HuH-7 (cell line): ENCODE data around the gene ARL6IP4.

Source experiments
- DNase-seq: peaks from one replicate; pipeline ENCODE4 v3.0.0; 2011; ENCODE audit warnings: low spot score

Gene ARL6IP4

GRCh38 chr12:122958198-122958888 lies 22.1 kb upstream of the ARL6IP4 start:
- no peak for DNase-seq

GRCh38 chr12:122959566-122960192 lies 20.8 kb upstream of the ARL6IP4 start:
- no peak for DNase-seq

- DNase-seq: no peak
Measured at GRCh38 chr12:122960193-122960569, 20.3 kb upstream of the ARL6IP4 start.

GRCh38 chr12:122961531-122962329 lies 18.8 kb upstream of the ARL6IP4 start:
- no peak for DNase-seq

GRCh38 chr12:122963941-122964265 lies 16.6 kb upstream of the ARL6IP4 start:
- DNase-seq: no peak

- DNase-seq: peak; percentile 75
Measured at GRCh38 chr12:122964439-122965257, 15.8 kb upstream of the ARL6IP4 start.

GRCh38 chr12:122965321-122965751 lies 15.1 kb upstream of the ARL6IP4 start:
- no peak for DNase-seq

GRCh38 chr12:122965851-122966742 lies 14.4 kb upstream of the ARL6IP4 start, which contains the start of gene ABCB9:
Gene ABCB9, minus strand, starts transcription at chr12:122966463. Its CDS starts 6,228 bp downstream, at chr12:122960235.
- peak; percentile 90 for DNase-seq

GRCh38 chr12:122966743-122967550 lies 13.5 kb upstream of the ARL6IP4 start:
- no peak for DNase-seq

- DNase-seq: no peak
Measured at GRCh38 chr12:122968104-122968503, 12.4 kb upstream of the ARL6IP4 start.

GRCh38 chr12:122969676-122970075 lies 10.8 kb upstream of the ARL6IP4 start:
- no peak for DNase-seq

- peak; percentile 85 for DNase-seq
Measured at GRCh38 chr12:122974274-122974891, 6.1 kb upstream of the ARL6IP4 start.

GRCh38 chr12:122974892-122975789 lies 5.3 kb upstream of the ARL6IP4 start, which contains the start of gene OGFOD2:
Gene OGFOD2, plus strand, starts transcription at chr12:122975244. Its CDS starts 8 bp downstream, at chr12:122975252.
- DNase-seq: peak; percentile 87

GRCh38 chr12:122975790-122976647 lies 4.5 kb upstream of the ARL6IP4 start:
- DNase-seq: no peak

GRCh38 chr12:122976648-122976975 lies 3.9 kb upstream of the ARL6IP4 start:
- no peak for DNase-seq

GRCh38 chr12:122977153-122977552 lies 3.3 kb upstream of the ARL6IP4 start:
- DNase-seq: no peak

GRCh38 chr12:122977655-122978392 lies 2.7 kb upstream of the ARL6IP4 start:
- DNase-seq: no peak
